GM12878 (cell line): ENCODE results near the gene CNTNAP2.

ENCODE experiments used
- CHD1 ChIP-seq: IDR thresholded peaks from 2 replicates; pipeline ENCODE4 v1.6.1; 2012; ENCODE audit warnings: low read depth, low read length, improper control_type of control experiment
- CHD2 ChIP-seq: IDR thresholded peaks from 2 replicates; pipeline ENCODE4 v1.6.1; 2011; ENCODE audit warnings: low read depth, low read length, improper control_type of control experiment, borderline replicate concordance
- CREM ChIP-seq: IDR thresholded peaks from 2 replicates; pipeline ENCODE4 v1.6.1; 2014; ENCODE audit warnings: antibody characterized with exemption, low read depth
- CTCF ChIP-seq, 3 experiments: IDR thresholded peaks in 2 of 3; conservative IDR thresholded peaks in 1 of 3; 2 replicates each; pipeline ENCODE4 v1.5.1; 2011; ENCODE audit warnings: low read depth in 3 of 3, low read length in 3 of 3, mild to moderate bottlenecking in 3 of 3, control low read depth in 2 of 3, moderate library complexity in 2 of 3, inconsistent platforms in 1 of 3, mixed read lengths in 1 of 3; ENCODE audit not compliant: control insufficient read depth in 2 of 3, insufficient read depth in 1 of 3; ENCODE audit errors: extremely low read depth in 1 of 3
- FOXK2 ChIP-seq: fragments of 450-650 bp; IDR thresholded peaks from 2 replicates; pipeline ENCODE4 v1.6.1; 2017; ENCODE audit warnings: mild to moderate bottlenecking, moderate library complexity
- SIN3A ChIP-seq: IDR thresholded peaks from 2 replicates; pipeline ENCODE4 v1.6.1; 2012; ENCODE audit warnings: low read depth, low read length, improper control_type of control experiment
- SMAD1 ChIP-seq: fragments of 450-650 bp; IDR thresholded peaks from 2 replicates; pipeline ENCODE4 v1.6.1; 2018; ENCODE audit warnings: mild to moderate bottlenecking, low read depth; ENCODE audit not compliant: partially characterized antibody
- TAF1 ChIP-seq: IDR thresholded peaks from 2 replicates; pipeline ENCODE4 v1.6.1; 2011; ENCODE audit warnings: mild to moderate bottlenecking, low read depth, low read length, borderline replicate concordance

- no peak for TF ChIP-seq TAF1
- TF ChIP-seq CTCF (IDR thresholded peaks at IDR 0.05 in 2 of 3, conservative IDR thresholded peaks at IDR 0.05 in 1 of 3; ENCODE audit: control insufficient read depth in 2 of 3, extremely low read depth in 1 of 3, insufficient read depth in 1 of 3, low read depth in 3 of 3, low read length in 3 of 3) = no peak
- TF ChIP-seq SIN3A = no peak
- no peak for TF ChIP-seq FOXK2
- TF ChIP-seq CHD1 = no peak
- no peak for TF ChIP-seq SMAD1
- no peak for TF ChIP-seq CHD2
- no peak for TF ChIP-seq CREM
Observed at GRCh38 chr7:146119002-146119401, 2.4 kb downstream of the CNTNAP2 start.
